K562 (cell line): ENCODE data around the gene ERCC4. TPM values are rescaled to one million over a fixed set of nuclear protein-coding genes. Genes with fewer than 3 reads are reported as not detected.

ENCODE experiments used
- ATAC-seq: fragments of 200-7000 bp; cut with Tn5 transposase; 3 replicates; pipeline ENCODE4 v1.9.1; 2020; ENCODE audit warnings: moderate library complexity
- BruUV-seq: library from RNA; stranded (reverse); fragments of 400-500 nt; replicated peaks from 2 replicates; lab custom pipeline; 2021; lab: Mats Ljungman, UMichigan
- CTCF ChIA-PET: fragments of 300-600 bp; formaldehyde crosslinking; extraction: SDS; loops from one replicate; lab custom pipeline; 2021; ENCODE audit warnings: low intra/inter-chr PET ratio; lab: Yijun Ruan, JAX
- POLR2A ChIA-PET: fragments of 300-600, 350-650 bp; sonication (Branson Sonifier 250); formaldehyde crosslinking; extraction: SDS; loops from one replicate; lab custom pipeline; 2021; ENCODE audit warnings: antibody characterized with exemption, inconsistent platforms; lab: Yijun Ruan, JAX
- DNase-seq, 4 experiments: peaks; one replicate each; pipeline versions ENCODE4 v3.0.0 to v3.0.0-alpha.2; 2011 to 2018; ENCODE audit warnings: low spot score in 3 of 4, mixed read lengths in 3 of 4; ENCODE audit errors: extremely low read depth in 1 of 4
- FAIRE-seq: peaks from 2 replicates; lab custom pipeline; 2011; peaks lifted over from hg19 to GRCh38; lab: Jason Lieb, UNC
- H2AFZ ChIP-seq: 2 replicates; pipeline ENCODE4 v1.6.0; 2011; ENCODE audit warnings: low read depth, low read length, control low read depth, inconsistent platforms
- H3K27ac ChIP-seq: fragments of 200-600 bp; 3 replicates; pipeline ENCODE4 v1.8.0; 2011; ENCODE audit warnings: low read depth, mild to moderate bottlenecking, control low read depth, inconsistent platforms, low read length, moderate library complexity, mixed read lengths; ENCODE audit errors: extremely low read depth
- H3K27me3 ChIP-seq, 2 experiments: fragments of 300-600 bp in 1 of 2; 2 replicates in 1 of 2; 3 replicates in 1 of 2; pipeline versions ENCODE4 v1.6.0 to v1.8.0; 2011; ENCODE audit warnings: inconsistent platforms in 2 of 2, low read length in 2 of 2, mild to moderate bottlenecking in 1 of 2, mixed read lengths in 1 of 2, moderate library complexity in 1 of 2; ENCODE audit not compliant: control insufficient read depth in 2 of 2, insufficient read depth in 2 of 2
- H3K36me3 ChIP-seq: fragments of 300-600 bp; 3 replicates; pipeline ENCODE4 v1.8.0; 2011; ENCODE audit warnings: mild to moderate bottlenecking, low read length, inconsistent platforms; ENCODE audit not compliant: control insufficient read depth, insufficient read depth
- H3K4me1 ChIP-seq, 2 experiments: fragments of 200-600 bp in 1 of 2; replicated peaks in 1 of 2; 2 replicates in 1 of 2; 3 replicates in 1 of 2; pipeline versions ENCODE4 v1.5.1 to v1.8.0; 2011; ENCODE audit warnings: inconsistent platforms in 2 of 2, low read length in 2 of 2, mild to moderate bottlenecking in 1 of 2, mixed read lengths in 1 of 2, moderate library complexity in 1 of 2; ENCODE audit not compliant: control insufficient read depth in 2 of 2, insufficient read depth in 2 of 2
- H3K4me2 ChIP-seq: 2 replicates; pipeline ENCODE4 v1.6.1; 2011; ENCODE audit warnings: low read length, control low read depth, inconsistent platforms, mixed read lengths; ENCODE audit not compliant: insufficient read depth
- H3K4me3 ChIP-seq: fragments of 200-600 bp; sonication (generic), shearing (Covaris generic); 2 replicates; pipeline ENCODE4 v1.5.1; 2016; ENCODE audit warnings: control low read depth, inconsistent platforms
- H3K79me2 ChIP-seq: fragments of 200-600 bp; 3 replicates; pipeline ENCODE4 v1.8.0; 2011; ENCODE audit warnings: low read length, inconsistent platforms; ENCODE audit not compliant: control insufficient read depth, insufficient read depth
- H3K9ac ChIP-seq, 2 experiments: 2 replicates each; pipeline versions ENCODE4 v1.6.0 to v1.6.1; 2011; ENCODE audit warnings: low read depth in 2 of 2, low read length in 2 of 2, control low read depth in 1 of 2, inconsistent platforms in 1 of 2, mild to moderate bottlenecking in 1 of 2, mixed read lengths in 1 of 2; ENCODE audit not compliant: insufficient read depth in 1 of 2
- H3K9me1 ChIP-seq: one replicate; pipeline ENCODE4 v1.6.0; 2011; ENCODE audit warnings: inconsistent platforms, mild to moderate bottlenecking, low read length, moderate library complexity; ENCODE audit not compliant: control insufficient read depth, insufficient read depth
- H3K9me3 ChIP-seq: replicated peaks from 2 replicates; pipeline ENCODE4 v1.5.1; 2011; ENCODE audit warnings: low read depth, low read length, inconsistent platforms; ENCODE audit not compliant: control insufficient read depth, insufficient read depth
- H4K20me1 ChIP-seq: replicated peaks from 2 replicates; pipeline ENCODE4 v1.6.1; 2011; ENCODE audit warnings: low read length, inconsistent platforms, mixed read lengths; ENCODE audit not compliant: control insufficient read depth, insufficient read depth
- ATF2 ChIP-seq: sonication (generic); formaldehyde crosslinking; IDR thresholded peaks from 2 replicates; pipeline ENCODE4 v1.8.1; 2022; ENCODE audit warnings: missing genetic modification reagents
- CXXC5 ChIP-seq: fragments of 250-450 bp; sonication (Bioruptor Pico); IDR thresholded peaks from 2 replicates; pipeline ENCODE4 v1.8.0; 2022; ENCODE audit warnings: inconsistent platforms, mild to moderate bottlenecking, moderate library complexity
- DIDO1 ChIP-seq: fragments of 450-650 bp; IDR thresholded peaks from 2 replicates; pipeline ENCODE4 v1.6.1; 2016; ENCODE audit warnings: low read depth, missing biosample characterization, missing genetic modification characterization
- ESRRA ChIP-seq: fragments of 450-650 bp; IDR thresholded peaks from 2 replicates; pipeline ENCODE4 v1.6.1; 2014; ENCODE audit warnings: low read depth, mild to moderate bottlenecking, moderate library complexity, borderline replicate concordance
- HMGXB4 ChIP-seq: sonication (generic); formaldehyde crosslinking; IDR thresholded peaks from 2 replicates; pipeline ENCODE4 v1.8.1; 2023; ENCODE audit warnings: mild to moderate bottlenecking, missing genetic modification reagents
- HNRNPK ChIP-seq: fragments of 200-400 bp; formaldehyde crosslinking; IDR thresholded peaks from one replicate; pipeline ENCODE4 v1.6.1; 2018; ENCODE audit warnings: mild to moderate bottlenecking, low read depth, low read length; ENCODE audit not compliant: poor library complexity, severe bottlenecking
- IRF9 ChIP-seq: fragments of 450-650 bp; IDR thresholded peaks from 2 replicates; pipeline ENCODE4 v1.6.1; 2016; ENCODE audit warnings: missing biosample characterization, missing genetic modification characterization
- RERE ChIP-seq: sonication (generic); formaldehyde crosslinking; IDR thresholded peaks from 2 replicates; pipeline ENCODE4 v1.8.0; 2023; ENCODE audit warnings: missing genetic modification reagents, mild to moderate bottlenecking, borderline replicate concordance
- SRSF9 ChIP-seq: fragments of 200-400 bp; formaldehyde crosslinking; IDR thresholded peaks from 2 replicates; pipeline ENCODE4 v1.6.1; 2017; ENCODE audit warnings: low read depth, low read length, borderline replicate concordance
- ZFP30 ChIP-seq: fragments of 250-450 bp; sonication (Bioruptor Pico); IDR thresholded peaks from 2 replicates; pipeline ENCODE4 v1.8.0; 2022; ENCODE audit warnings: moderate library complexity, mild to moderate bottlenecking, inconsistent platforms, borderline replicate concordance
- ZNF224 ChIP-seq: sonication (generic); formaldehyde crosslinking; IDR thresholded peaks from 2 replicates; pipeline ENCODE4 v1.8.0; 2022; ENCODE audit warnings: mild to moderate bottlenecking, missing genetic modification reagents
- ZNF436 ChIP-seq: fragments of 250-450, 450-650 bp; sonication (Bioruptor Pico); formaldehyde crosslinking; IDR thresholded peaks from 2 replicates; pipeline ENCODE4 v1.7.0; 2020; ENCODE audit warnings: mild to moderate bottlenecking
- WGBS: fragments of 100-300 bp; shearing (Covaris generic); methylation state at CpG from one replicate; pipeline ENCODE4 v1.1.6; 2016; ENCODE audit warnings: low coverage, mixed read lengths; ENCODE audit not compliant: insufficient coverage; ENCODE audit errors: missing lambda C conversion rate; 5-methylcytosine and 5-hydroxymethylcytosine counted together
- in situ Hi-C: fragments of 300-500 bp; cut with MboI; formaldehyde crosslinking; loops from 4 replicates; pipeline ENCODE4 v1.15.0; 2018; ENCODE audit warnings: inconsistent platforms, mixed read lengths
- intact Hi-C: fragments of 100-400 bp; cut with micrococcal nuclease; formaldehyde crosslinking; loops from 2 replicates; pipeline ENCODE4 v1.14.2; 2022
- polyA plus RNA-seq, 8 experiments: library from polyadenylated mRNA; depleted of rRNA in 4 of 8; stranded (reverse) in 5 of 8; unstranded in 3 of 8; fragments of >200 nt; fragmentation: Nextera tagmentation in 2 of 8; fragmentation: Illumina TruSeq in 1 of 8; extraction: Ambion mirVana in 2 of 8; extraction: Trizol in 1 of 8; gene quantifications; 2 replicates each; pipeline versions ENCODE4 v1.2.1 to v1.2.3, GENCODE V29; 2011 to 2014; ENCODE audit warnings: inconsistent platforms in 1 of 8, missing spikeins in 1 of 8
- total RNA-seq, 7 experiments: library from RNA; depleted of rRNA in 6 of 7; stranded (reverse); fragments of >200 nt in 6 of 7; fragmentation: Illumina TruSeq in 2 of 7; extraction: Trizol in 2 of 7; gene quantifications; 2 replicates each; pipeline versions ENCODE4 v1.2.1 to v1.2.3, GENCODE V29; 2011 to 2021; ENCODE audit warnings: low replicate concordance in 1 of 7

The ERCC4 gene
- total and polyA plus RNA-seq, 9 of the 15 experiments (the other 6 are each of a cell fraction or from before 2014, with no cell fraction given) = 3.7 to 10.5 (median 6.0) TPM

- no peak for TF ChIP-seq RERE
- TF ChIP-seq HMGXB4 (CRISPR knock-in tag) = no peak
Observed at GRCh38 chr16:13907431-13907830, 12.5 kb upstream of the ERCC4 start (continued).

GRCh38 chr16:13909069-13909468, 10.9 kb upstream of the ERCC4 start:
- DNase-seq (no peak), FAIRE-seq (no peak), ATAC-seq (no peak)
- intact Hi-C loops (no loop called here), in situ Hi-C loops (no loop called here)
- POLR2A ChIA-PET = no interaction called here
- H3K4me2 ChIP-seq = no peak overlapping the region
- H3K9me3 ChIP-seq = no peaks in the 10 kb centered on the region
- H3K27ac ChIP-seq = no peak overlapping the region
- peaks cover 3 to 19% of the 10 kb centered on the region in 2 experiments; a peak in 3 of 5 replicates for H3K27me3 ChIP-seq
- H3K9ac ChIP-seq = no peak overlapping the region
- H3K36me3 ChIP-seq = no peaks in the 10 kb centered on the region
- BruUV-seq = no TSS peak
- CTCF ChIA-PET = no interaction called here
- no peaks in the 10 kb centered on the region for H3K9me1 ChIP-seq
- no peaks in the 10 kb centered on the region for H4K20me1 ChIP-seq
- no peak overlapping the region for H2AFZ ChIP-seq
- no peaks in the 10 kb centered on the region for H3K4me1 ChIP-seq
- 0% methylated on average over 7 of the region's 7 CpGs for WGBS
- H3K79me2 ChIP-seq = no peaks in the 10 kb centered on the region
- no peak overlapping the region for H3K4me3 ChIP-seq
- TF ChIP-seq DIDO1 (tag) = no peak
- TF ChIP-seq ZFP30 = no peak
- no peak for TF ChIP-seq ZNF224 (CRISPR knock-in tag)
- no peak for TF ChIP-seq HNRNPK
- no peak for TF ChIP-seq IRF9 (tag)
- no peak for TF ChIP-seq CXXC5 (CRISPR knock-in tag)
- no peak for TF ChIP-seq ZNF436 (CRISPR knock-in tag)
- TF ChIP-seq ATF2 (CRISPR knock-in tag) = no peak
- no peak for TF ChIP-seq SRSF9
- no peak for TF ChIP-seq ESRRA
